Measurements from ENCODE around the gene ANKS1A. TPM values are rescaled to one million over a fixed set of nuclear protein-coding genes. Genes with fewer than 3 reads are reported as not detected.

Gene ANKS1A
- polyA plus RNA-seq, 1 experiment, result 5.1 TPM

- Histone ChIP-seq H3K4me3 (ENCODE audit: low read depth, low read length) (no peak overlapping the region), H3K27me3 (ENCODE audit: control insufficient read depth, insufficient read depth, low read length) (no peaks in the 10 kb centered on the region), H3K27ac (ENCODE audit: low read depth, low read length) (no peak overlapping the region), H3K9me3 (ENCODE audit: control insufficient read depth, insufficient read depth, low read length) (no peaks in the 10 kb centered on the region)
- ChIA-PET CTCF (interaction anchor here (0.5 to 0.6 kb wide), 2 partner anchors 13 to 56 kb away, joined by 4 to 5 read pairs; no protein-coding TSS in a partner anchor), POLR2A (interaction anchor here (0.7 kb wide), 1 partner anchor 88 kb away, joined by 3 read pairs; no protein-coding TSS in a partner anchor)
- TF ChIP-seq CTCF (IDR thresholded peaks at IDR 0.05; ENCODE audit: low read depth, low read length), result no peak
- DNase-seq (ENCODE audit: low read depth, low spot score), result no peak
Observed at GRCh38 chr6:35080016-35080680, 191.1 kb downstream of the ANKS1A start.

- TF ChIP-seq CTCF (IDR thresholded peaks at IDR 0.05; ENCODE audit: low read depth, low read length), result no peak
- POLR2A ChIA-PET, result no interaction called here
- no peak for DNase-seq (ENCODE audit: low read depth, low spot score)
- H3K4me3 ChIP-seq (ENCODE audit: low read depth, low read length), result no peak overlapping the region
- H3K9me3 ChIP-seq (ENCODE audit: control insufficient read depth, insufficient read depth, low read length), result no peaks in the 10 kb centered on the region
- H3K27me3 ChIP-seq (ENCODE audit: control insufficient read depth, insufficient read depth, low read length), result no peaks in the 10 kb centered on the region
- H3K27ac ChIP-seq (ENCODE audit: low read depth, low read length), result no peak overlapping the region
- CTCF ChIA-PET, result interaction anchor here (0.6 kb wide), 1 partner anchor 55 kb away, joined by 5 read pairs; no protein-coding TSS in a partner anchor
Observed at GRCh38 chr6:35080821-35081425, 191.9 kb downstream of the ANKS1A start.

- Histone ChIP-seq H3K4me3 (ENCODE audit: low read depth, low read length) (no peak overlapping the region), H3K9me3 (ENCODE audit: control insufficient read depth, insufficient read depth, low read length) (no peaks in the 10 kb centered on the region), H3K27me3 (ENCODE audit: control insufficient read depth, insufficient read depth, low read length) (no peaks in the 10 kb centered on the region), H3K27ac (ENCODE audit: low read depth, low read length) (no peak overlapping the region)
- DNase-seq (ENCODE audit: low read depth, low spot score), result no peak
- CTCF ChIA-PET, result no interaction called here
- no peak for TF ChIP-seq CTCF (IDR thresholded peaks at IDR 0.05; ENCODE audit: low read depth, low read length)
- POLR2A ChIA-PET, result no interaction called here
Observed at GRCh38 chr6:35081426-35081851, 192.4 kb downstream of the ANKS1A start.

GRCh38 chr6:35082046-35082732 lies 193.1 kb downstream of the ANKS1A start:
- no peaks in the 10 kb centered on the region for H3K27me3 ChIP-seq (ENCODE audit: control insufficient read depth, insufficient read depth, low read length)
- DNase-seq (ENCODE audit: low read depth, low spot score), result no peak
- TF ChIP-seq CTCF (IDR thresholded peaks at IDR 0.05; ENCODE audit: low read depth, low read length), result no peak
- H3K4me3 ChIP-seq (ENCODE audit: low read depth, low read length), result no peak overlapping the region
- ChIA-PET POLR2A (no interaction called here), CTCF (no interaction called here)
- no peaks in the 10 kb centered on the region for H3K9me3 ChIP-seq (ENCODE audit: control insufficient read depth, insufficient read depth, low read length)
- no peak overlapping the region for H3K27ac ChIP-seq (ENCODE audit: low read depth, low read length)

Measured in AG04450 (cell line).